Stimulated activated CD4-positive, alpha-beta T cell treated with anti-CD3 and anti-CD28 coated beads, Interleukin-1b, Interleukin-23, amount 100 ng/mL, for 24 hours (primary cell): ENCODE results near the gene TOMM20L.

ENCODE experiments used
- DNase-seq, 4 experiments: peaks; one replicate each; pipeline ENCODE4 v3.0.0-alpha.2; 2020; ENCODE audit warnings: low read depth in 4 of 4, low spot score in 1 of 4

Gene TOMM20L

GRCh38 chr14:58426670-58427280 lies 31.0 kb downstream of the TOMM20L start:
- peak; percentile 18 to 36 (median 24) for DNase-seq

GRCh38 chr14:58427281-58428117 lies 31.8 kb downstream of the TOMM20L start, which contains the start of the genes KIAA0586 and TIMM9:
TSS of gene KIAA0586 (plus strand) at chr14:58427719. CDS start at chr14:58428265, 546 bp downstream.
TSS of gene TIMM9 (minus strand) at chr14:58427531. CDS start at chr14:58411945, 15,586 bp downstream.
- peak; percentile 84 to 93 (median 89) for DNase-seq

GRCh38 chr14:58428118-58428683 lies 32.5 kb downstream of the TOMM20L start:
- no peak for DNase-seq

GRCh38 chr14:58430156-58430555 lies 34.4 kb downstream of the TOMM20L start:
- DNase-seq: no peak

- DNase-seq: no peak
Measured at GRCh38 chr14:58439476-58439875, 43.7 kb downstream of the TOMM20L start.

GRCh38 chr14:58444627-58445026 lies 48.9 kb downstream of the TOMM20L start:
- DNase-seq: no peak

GRCh38 chr14:58455593-58456265 lies 60.0 kb downstream of the TOMM20L start:
- no peak for DNase-seq
